H1 (cell line): Measurements from ENCODE around the gene RAPGEF1. TPM values are rescaled to one million over a fixed set of nuclear protein-coding genes. Genes with fewer than 3 reads are reported as not detected.
A peak's percentile ranks its signal among the peaks of the same experiment; 100 is the strongest.

ENCODE experiments used
- CTCF ChIA-PET: fragments of 300-600 bp; sonication (Branson Sonifier 250); formaldehyde crosslinking; loops from one replicate; lab custom pipeline; 2021; ENCODE audit not compliant: partially characterized antibody; lab: Charles Lee
- POLR2A ChIA-PET: fragments of 300-600 bp; sonication (Branson Sonifier 250); formaldehyde crosslinking; loops from one replicate; lab custom pipeline; 2021; ENCODE audit warnings: inconsistent platforms; ENCODE audit not compliant: partially characterized antibody; lab: Charles Lee
- DNase-seq, 2 experiments: peaks; one replicate each; pipeline versions ENCODE4 v3.0.0 to v3.0.0-alpha.2; 2010 to 2022; ENCODE audit warnings: low spot score in 2 of 2, low read depth in 1 of 2, mixed read lengths in 1 of 2
- FAIRE-seq: peaks from 2 replicates; lab custom pipeline; 2011; peaks lifted over from hg19 to GRCh38; lab: Jason Lieb, UNC
- H2AFZ ChIP-seq: 2 replicates; pipeline ENCODE4 v1.8.1; 2012; ENCODE audit warnings: low read length, inconsistent platforms
- H2AK5ac ChIP-seq: 2 replicates; pipeline ENCODE4 v1.6.1; 2013; ENCODE audit warnings: low read depth, low read length
- H2BK120ac ChIP-seq: replicated peaks from 2 replicates; pipeline ENCODE3; 2013; ENCODE audit warnings: low read depth, low read length, inconsistent platforms
- H2BK12ac ChIP-seq: 2 replicates; pipeline ENCODE4 v1.6.1; 2013; ENCODE audit warnings: low read depth, low read length
- H2BK15ac ChIP-seq: 2 replicates; pipeline ENCODE4 v1.6.1; 2013; ENCODE audit warnings: low read length
- H2BK20ac ChIP-seq: 2 replicates; pipeline ENCODE4 v1.6.1; 2013; ENCODE audit warnings: low read length
- H2BK5ac ChIP-seq: 2 replicates; pipeline ENCODE4 v1.6.1; 2013; ENCODE audit warnings: low read depth, low read length
- H3K14ac ChIP-seq: 2 replicates; pipeline ENCODE4 v1.6.1; 2013; ENCODE audit warnings: inconsistent platforms; ENCODE audit not compliant: insufficient read length
- H3K18ac ChIP-seq: 2 replicates; pipeline ENCODE4 v1.6.1; 2013; ENCODE audit warnings: low read length; ENCODE audit errors: extremely low read depth
- H3K23ac ChIP-seq: 2 replicates; pipeline ENCODE4 v1.6.1; 2013; ENCODE audit warnings: inconsistent platforms; ENCODE audit not compliant: insufficient read length
- H3K23me2 ChIP-seq: 2 replicates; pipeline ENCODE4 v1.6.1; 2013; ENCODE audit warnings: low read depth, low read length
- H3K27ac ChIP-seq: 2 replicates; pipeline ENCODE4 v1.6.1; 2011; ENCODE audit warnings: low read depth, low read length, inconsistent platforms
- H3K27me3 ChIP-seq, 4 experiments: replicated peaks in 1 of 4; 1 replicate in 1 of 4; 2 replicates in 3 of 4; pipeline versions ENCODE4 v1.6.1 to v1.8.1; 2011 to 2013; ENCODE audit warnings: low read length in 3 of 4, mild to moderate bottlenecking in 3 of 4, inconsistent platforms in 2 of 4, mixed read lengths in 2 of 4, moderate library complexity in 1 of 4; ENCODE audit not compliant: control insufficient read depth in 3 of 4, insufficient read depth in 3 of 4; ENCODE audit errors: extremely low read depth in 1 of 4
- H3K36me3 ChIP-seq, 4 experiments: 2 replicates each; pipeline versions ENCODE4 v1.6.1 to v1.8.1; 2011 to 2013; ENCODE audit warnings: mild to moderate bottlenecking in 4 of 4, low read length in 3 of 4, moderate library complexity in 2 of 4, control low read depth in 1 of 4, inconsistent platforms in 1 of 4; ENCODE audit not compliant: insufficient read depth in 4 of 4, control insufficient read depth in 2 of 4
- H3K4ac ChIP-seq: replicated peaks from 2 replicates; pipeline ENCODE3; 2013; ENCODE audit warnings: low read length, low read depth, mixed read lengths, inconsistent platforms; ENCODE audit not compliant: insufficient read length
- H3K4me1 ChIP-seq, 4 experiments: replicated peaks in 1 of 4; 1 replicate in 1 of 4; 2 replicates in 3 of 4; pipeline versions ENCODE4 v1.6.1 to v1.8.1; 2011 to 2013; ENCODE audit warnings: low read length in 3 of 4, inconsistent platforms in 2 of 4, mixed read lengths in 1 of 4; ENCODE audit not compliant: insufficient read depth in 4 of 4, control insufficient read depth in 3 of 4
- H3K4me2 ChIP-seq, 2 experiments: 2 replicates each; pipeline versions ENCODE4 v1.6.1 to v1.8.1; 2011 to 2013; ENCODE audit warnings: low read depth in 2 of 2, low read length in 2 of 2, control low read depth in 1 of 2, inconsistent platforms in 1 of 2, mild to moderate bottlenecking in 1 of 2; ENCODE audit not compliant: insufficient read depth in 1 of 2
- H3K4me3 ChIP-seq, 4 experiments: fragments of 200-600, 300-600 bp in 1 of 4; sonication (generic), shearing (Covaris generic), sonication (Bioruptor Twin) in 1 of 4; 2 replicates each; pipeline versions ENCODE4 v1.5.1 to v1.8.1; 2011 to 2016; ENCODE audit warnings: low read length in 4 of 4, low read depth in 3 of 4, control low read depth in 2 of 4, inconsistent platforms in 2 of 4, mild to moderate bottlenecking in 2 of 4, mixed read lengths in 1 of 4, moderate library complexity in 1 of 4; ENCODE audit not compliant: insufficient read depth in 2 of 4; ENCODE audit errors: extremely low read depth in 1 of 4
- H3K56ac ChIP-seq: replicated peaks from 2 replicates; pipeline ENCODE3; 2013; ENCODE audit warnings: low read depth, mild to moderate bottlenecking, mixed read lengths, low read length, inconsistent platforms; ENCODE audit not compliant: insufficient read length
- H3K79me1 ChIP-seq: 2 replicates; pipeline ENCODE4 v1.6.1; 2013; ENCODE audit warnings: low read depth, low read length, control low read depth
- H3K79me2 ChIP-seq, 2 experiments: 2 replicates each; pipeline versions ENCODE4 v1.6.1 to v1.8.1; 2012 to 2013; ENCODE audit warnings: low read length in 2 of 2, mild to moderate bottlenecking in 2 of 2, inconsistent platforms in 1 of 2; ENCODE audit not compliant: insufficient read depth in 2 of 2, control insufficient read depth in 1 of 2
- H3K9ac ChIP-seq, 4 experiments: replicated peaks in 1 of 4; 1 replicate in 1 of 4; 2 replicates in 3 of 4; pipeline versions ENCODE4 v1.6.1 to v1.8.1; 2011 to 2013; ENCODE audit warnings: low read depth in 3 of 4, low read length in 3 of 4, control low read depth in 2 of 4, mild to moderate bottlenecking in 2 of 4, moderate library complexity in 2 of 4, inconsistent platforms in 1 of 4; ENCODE audit errors: extremely low read depth in 1 of 4
- H3K9me3 ChIP-seq, 2 experiments: 2 replicates each; pipeline versions ENCODE4 v1.6.1 to v1.8.1; 2012 to 2013; ENCODE audit warnings: mild to moderate bottlenecking in 2 of 2, moderate library complexity in 2 of 2, control low read depth in 1 of 2, inconsistent platforms in 1 of 2, low read depth in 1 of 2, low read length in 1 of 2, mixed read lengths in 1 of 2; ENCODE audit not compliant: insufficient read depth in 2 of 2
- H4K20me1 ChIP-seq, 2 experiments: replicated peaks in 1 of 2; 2 replicates each; pipeline versions ENCODE3 to v1.8.1; 2011 to 2013; ENCODE audit warnings: inconsistent platforms in 2 of 2, low read length in 2 of 2, mild to moderate bottlenecking in 1 of 2; ENCODE audit not compliant: insufficient read depth in 2 of 2, control insufficient read depth in 1 of 2
- H4K5ac ChIP-seq: 2 replicates; pipeline ENCODE4 v1.6.1; 2013; ENCODE audit warnings: low read length, low read depth, mixed read lengths, inconsistent platforms; ENCODE audit not compliant: insufficient read length
- H4K8ac ChIP-seq: 2 replicates; pipeline ENCODE4 v1.8.0; 2013; ENCODE audit warnings: mild to moderate bottlenecking, moderate library complexity, low read length, inconsistent platforms; ENCODE audit not compliant: insufficient read depth; ENCODE audit errors: extremely low read depth
- H4K91ac ChIP-seq: replicated peaks from 2 replicates; pipeline ENCODE3; 2013; ENCODE audit warnings: low read length, mixed read lengths, inconsistent platforms; ENCODE audit not compliant: insufficient read length
- BACH1 ChIP-seq: IDR thresholded peaks from 2 replicates; pipeline ENCODE4 v1.6.1; 2012; ENCODE audit warnings: low read length, improper control_type of control experiment
- EP300 ChIP-seq, 2 experiments: IDR thresholded peaks; 1 replicate in 1 of 2; 2 replicates in 1 of 2; pipeline ENCODE4 v1.6.1; 2011 to 2012; ENCODE audit warnings: low read depth in 2 of 2, low read length in 2 of 2, mild to moderate bottlenecking in 2 of 2, borderline replicate concordance in 1 of 2, inconsistent platforms in 1 of 2, moderate library complexity in 1 of 2
- HDAC6 ChIP-seq: IDR thresholded peaks from one replicate; pipeline ENCODE4 v1.7.1; 2012; ENCODE audit warnings: low read depth, mild to moderate bottlenecking, inconsistent platforms, low read length, moderate library complexity
- KDM1A ChIP-seq: fragments of 200-600, 300-600 bp; sonication (generic); IDR thresholded peaks from 2 replicates; pipeline ENCODE4 v1.7.1; 2016; ENCODE audit warnings: mild to moderate bottlenecking, low read length, borderline replicate concordance
- MAFK ChIP-seq: IDR thresholded peaks from 2 replicates; pipeline ENCODE4 v1.6.1; 2012; ENCODE audit warnings: low read depth, mild to moderate bottlenecking, improper control_type of control experiment, low read length
- NRF1 ChIP-seq: IDR thresholded peaks from 2 replicates; pipeline ENCODE4 v1.6.1; 2011; ENCODE audit warnings: mild to moderate bottlenecking, low read depth, low read length, improper control_type of control experiment
- POLR2AphosphoS5 ChIP-seq: IDR thresholded peaks from 2 replicates; pipeline ENCODE4 v1.6.1; 2011; ENCODE audit warnings: low read depth, low read length
- RAD21 ChIP-seq, 2 experiments: IDR thresholded peaks in 1 of 2; conservative IDR thresholded peaks in 1 of 2; 2 replicates each; pipeline ENCODE4 v1.6.1; 2011; ENCODE audit warnings: low read depth in 2 of 2, low read length in 2 of 2, improper control_type of control experiment in 1 of 2, inconsistent platforms in 1 of 2, mild to moderate bottlenecking in 1 of 2, moderate library complexity in 1 of 2
- RNF2 ChIP-seq: fragments of 200-900, 300-1000 bp; sonication (generic); IDR thresholded peaks from 2 replicates; pipeline ENCODE4 v1.7.1; 2016; ENCODE audit warnings: borderline replicate concordance, low read depth, mild to moderate bottlenecking, antibody characterized with exemption, low read length; ENCODE audit not compliant: poor library complexity, severe bottlenecking; ENCODE audit errors: missing control alignments
- SIX5 ChIP-seq: IDR thresholded peaks from 2 replicates; pipeline ENCODE4 v1.6.1; 2011; ENCODE audit warnings: mild to moderate bottlenecking, low read depth, low read length
- TEAD4 ChIP-seq: IDR thresholded peaks from 2 replicates; pipeline ENCODE4 v1.6.1; 2012; ENCODE audit warnings: low read depth, low read length, inconsistent platforms, mixed read lengths
- WGBS, 2 experiments: shearing (Covaris generic) in 1 of 2; methylation state at CpG; one replicate each; pipeline versions ENCODE4 v1.1.6 to v1.1.7; 2013 to 2015; ENCODE audit warnings: low lambda C conversion rate in 2 of 2, mixed read lengths in 2 of 2, inconsistent platforms in 1 of 2, low coverage in 1 of 2, missing lambda C conversion rate in 1 of 2; ENCODE audit not compliant: insufficient replicate concordance in 2 of 2, insufficient coverage in 1 of 2, insufficient read length in 1 of 2; ENCODE audit errors: extremely low coverage in 1 of 2, missing lambda C conversion rate in 1 of 2; 5-methylcytosine and 5-hydroxymethylcytosine counted together
- polyA plus RNA-seq, 7 experiments: library from polyadenylated mRNA; depleted of rRNA in 3 of 7; stranded (reverse) in 5 of 7; unstranded in 2 of 7; fragments of >200 nt in 5 of 7; fragments of 200-250 nt in 2 of 7; gene quantifications; 1 replicate in 5 of 7; 2 replicates in 1 of 7; 4 replicates in 1 of 7; pipeline versions ENCODE4 v1.2.1 to v1.2.3, GENCODE V29; 2011 to 2013; ENCODE audit warnings: missing spikeins in 2 of 7, mixed read lengths in 2 of 7
- total RNA-seq: library from RNA; stranded (reverse); fragmentation: NEBNext Ultra II Directional; extraction: Animal tissue kit (Norgen Biotek cat#: 25700); gene quantifications from 2 replicates; pipeline ENCODE4 v1.2.1, GENCODE V29; 2021

Gene RAPGEF1
- total and polyA plus RNA-seq, 2 of the 8 experiments (the other 6 are each of a cell fraction or from before 2014, with no cell fraction given): 29.7 to 78.9 TPM

- Histone ChIP-seq H3K27me3 (no peaks in the 10 kb centered on the region), H3K18ac (peak overlapping the region; percentile 86), H3K27ac (peak overlapping the region; percentile 74), H3K9me3 (no peaks in the 10 kb centered on the region), H4K8ac (0 out of 2 replicates have a peak overlapping the region, but pooled peaks have one; percentile 26), H3K9ac (peak overlapping the region in 3 of 4 experiments; percentile 1 to 34 (median 7); a peak in 2 of 7 replicates), H3K23me2 (no peaks in the 10 kb centered on the region), H2AFZ (no peak overlapping the region), H2BK5ac (peak overlapping the region; percentile 64), H4K20me1 (no peaks in the 10 kb centered on the region), H4K91ac (peak overlapping the region; percentile 87), H2BK15ac (no peak overlapping the region), H3K4me2 (peak overlapping the region; percentile 50 to 56; a peak in 3 of 4 replicates), H3K4me1 (peaks cover 11 to 24% (median 20%) of the 10 kb centered on the region in 4 experiments), H2AK5ac (peak overlapping the region; percentile 82; the same call in 1 of the 2 replicates), H2BK120ac (peak overlapping the region; percentile 8), H3K14ac (no peak overlapping the region), H3K56ac (no peak overlapping the region), H3K4me3 (no peak overlapping the region), H3K36me3 (no peaks in the 10 kb centered on the region), H3K79me1 (no peaks in the 10 kb centered on the region), H3K23ac (no peak overlapping the region), H2BK12ac (peak overlapping the region; percentile 95), H4K5ac (no peak overlapping the region), H3K79me2 (no peaks in the 10 kb centered on the region), H2BK20ac (peak overlapping the region; percentile 24; the same call in 1 of the 2 replicates), H3K4ac (peak overlapping the region; percentile 33)
- DNase-seq (no peak), FAIRE-seq (no peak)
- CTCF ChIA-PET: interaction anchor here (0.7 to 3.7 kb wide), 12 partner anchors 10 to 243 kb away, joined by 3 to 12 read pairs (median 3); partner anchors contain the start of gene RAPGEF1
- POLR2A ChIA-PET: interaction anchor here (0.6 to 3.3 kb wide), 9 partner anchors 12 to 277 kb away, joined by 3 to 16 read pairs (median 4); no protein-coding TSS in a partner anchor
- 76% methylated on average over 14 of the region's 14 CpGs; no CpG with 5 or more reads in 1 of the 2 experiments for WGBS, 2 experiments
- TF ChIP-seq RNF2 (no peak), TEAD4 (no peak), EP300 (IDR thresholded peaks at IDR 0.05; ENCODE audit: borderline replicate concordance in 1 of 2, low read depth in 2 of 2, low read length in 2 of 2) (no peak), KDM1A (no peak), POLR2AphosphoS5 (no peak), MAFK (no peak), BACH1 (no peak), NRF1 (no peak), HDAC6 (no peak), SIX5 (no peak), RAD21 (IDR thresholded peaks at IDR 0.05 in 1 of 2, conservative IDR thresholded peaks at IDR 0.05 in 1 of 2; ENCODE audit: low read depth in 2 of 2, low read length in 2 of 2) (no peak)
Observed at GRCh38 chr9:131609099-131609830, 130.6 kb downstream of the RAPGEF1 start.
